ENCODE results near the gene CLCN4.

The CLCN4 gene

GRCh38 chrX:10165580-10166247, 8.9 kb downstream of the CLCN4 start:
- DNase-seq: no peak
- intact Hi-C loops (cut with DNase I; ENCODE audit: low total_unique reads): no loop called here
- Histone ChIP-seq H3K27me3 (no peaks in the 10 kb centered on the region), H3K4me3 (no peak overlapping the region), H3K36me3 (no peaks in the 10 kb centered on the region), H3K4me1 (no peaks in the 10 kb centered on the region), H3K9me3 (no peaks in the 10 kb centered on the region), H3K27ac (no peak overlapping the region)
- no peak for TF ChIP-seq CTCF (IDR thresholded peaks at IDR 0.05)

GRCh38 chrX:10166248-10166716, 9.5 kb downstream of the CLCN4 start:
- Histone ChIP-seq H3K4me1 (no peaks in the 10 kb centered on the region), H3K36me3 (no peaks in the 10 kb centered on the region), H3K27me3 (no peaks in the 10 kb centered on the region), H3K9me3 (no peaks in the 10 kb centered on the region), H3K27ac (no peak overlapping the region), H3K4me3 (no peak overlapping the region)
- TF ChIP-seq CTCF (IDR thresholded peaks at IDR 0.05): no peak
- no peak for DNase-seq
- intact Hi-C loops (cut with DNase I; ENCODE audit: low total_unique reads): no loop called here

- Histone ChIP-seq H3K9me3 (no peaks in the 10 kb centered on the region), H3K36me3 (no peaks in the 10 kb centered on the region), H3K4me3 (no peak overlapping the region), H3K4me1 (no peaks in the 10 kb centered on the region), H3K27me3 (no peaks in the 10 kb centered on the region), H3K27ac (no peak overlapping the region)
- intact Hi-C loops (cut with DNase I; ENCODE audit: low total_unique reads): no loop called here
- DNase-seq: no peak
- TF ChIP-seq CTCF (IDR thresholded peaks at IDR 0.05): no peak
These were observed 10.0 kb downstream of the CLCN4 start for GRCh38 chrX:10166731-10167151.

- no peaks in the 10 kb centered on the region for H3K9me3 ChIP-seq
- H3K36me3 ChIP-seq: no peaks in the 10 kb centered on the region
- no peak overlapping the region for H3K27ac ChIP-seq
- H3K27me3 ChIP-seq: no peaks in the 10 kb centered on the region
- TF ChIP-seq CTCF (IDR thresholded peaks at IDR 0.05): no peak
- no peaks in the 10 kb centered on the region for H3K4me1 ChIP-seq
- no peak for DNase-seq
- no peak overlapping the region for H3K4me3 ChIP-seq
- intact Hi-C loops (cut with DNase I; ENCODE audit: low total_unique reads): no loop called here
These were observed 10.8 kb downstream of the CLCN4 start for GRCh38 chrX:10167573-10167972.

- no peak overlapping the region for H3K4me3 ChIP-seq
- intact Hi-C loops (cut with DNase I; ENCODE audit: low total_unique reads): no loop called here
- H3K27ac ChIP-seq: no peak overlapping the region
- no peak for DNase-seq
- TF ChIP-seq CTCF (IDR thresholded peaks at IDR 0.05): no peak
- H3K27me3 ChIP-seq: no peaks in the 10 kb centered on the region
- H3K9me3 ChIP-seq: no peaks in the 10 kb centered on the region
- peaks cover 0 to under 1% (median 0%) of the 10 kb centered on the region in 4 donors for H3K4me1 ChIP-seq
- no peaks in the 10 kb centered on the region for H3K36me3 ChIP-seq
These were observed 11.5 kb downstream of the CLCN4 start for GRCh38 chrX:10168226-10168625.
